NB4 (cell line): ENCODE data around the gene EPS8.
"Not testable (repeated sequence)": the region's sequence is repeated elsewhere in the genome, so short reads cannot be mapped to it uniquely, and the experiment has no call there.

Experiments used
- CTCF ChIP-seq: IDR thresholded peaks from one replicate; pipeline ENCODE4 v1.5.1; 2012; ENCODE audit warnings: low read depth, low read length
- MAX ChIP-seq: IDR thresholded peaks from 2 replicates; pipeline ENCODE4 v1.6.1; 2011; ENCODE audit warnings: low read depth, low read length
- POLR2A ChIP-seq: IDR thresholded peaks from 2 replicates; pipeline ENCODE4 v1.6.1; 2011; ENCODE audit warnings: mild to moderate bottlenecking; ENCODE audit not compliant: insufficient read length; ENCODE audit errors: extremely low read depth

GRCh38 chr12:15741870-15742269 lies 47.3 kb downstream of the EPS8 start:
- not testable (repeated sequence) for TF ChIP-seq CTCF, MAX, POLR2A
